ENCODE results near the gene KIR2DL3. TPM values are rescaled to one million over a fixed set of nuclear protein-coding genes. Genes with fewer than 3 reads are reported as not detected.

Gene KIR2DL3
- total RNA-seq, 2 experiments from 2014 or later: not detected

- no peak overlapping the region for H3K4me3 Mint-ChIP-seq
- peaks cover 16% of the 10 kb centered on the region for H3K4me1 Mint-ChIP-seq
- H3K27ac Mint-ChIP-seq: no peak overlapping the region
- no peaks in the 10 kb centered on the region for H3K36me3 Mint-ChIP-seq (ENCODE audit: low read depth)
- DNase-seq: no peak
- CTCF ChIA-PET: no interaction called here
- H3K27me3 Mint-ChIP-seq: peaks cover 18% of the 10 kb centered on the region
- POLR2A ChIA-PET: no interaction called here
- H3K9me3 Mint-ChIP-seq: no peaks in the 10 kb centered on the region
Observed at GRCh38 chr19:54791476-54791875, 53.2 kb downstream of the KIR2DL3 start.

GRCh38 chr19:54792814-54793213 lies 54.5 kb downstream of the KIR2DL3 start:
- POLR2A ChIA-PET: no interaction called here
- Mint-ChIP-seq H3K27me3 (peaks cover 26% of the 10 kb centered on the region), H3K9me3 (no peaks in the 10 kb centered on the region), H3K27ac (no peak overlapping the region), H3K4me3 (peak overlapping the region; percentile 59), H3K4me1 (peaks cover 16% of the 10 kb centered on the region), H3K36me3 (ENCODE audit: low read depth) (no peaks in the 10 kb centered on the region)
- DNase-seq: no peak
- CTCF ChIA-PET: no interaction called here

- no peak overlapping the region for H3K4me3 Mint-ChIP-seq
- CTCF ChIA-PET: no interaction called here
- no peaks in the 10 kb centered on the region for H3K36me3 Mint-ChIP-seq (ENCODE audit: low read depth)
- no peak for DNase-seq
- H3K27ac Mint-ChIP-seq: no peak overlapping the region
- POLR2A ChIA-PET: no interaction called here
- H3K4me1 Mint-ChIP-seq: peaks cover 16% of the 10 kb centered on the region
- H3K27me3 Mint-ChIP-seq: peaks cover 24% of the 10 kb centered on the region
- no peaks in the 10 kb centered on the region for H3K9me3 Mint-ChIP-seq
Observed at GRCh38 chr19:54795758-54796157, 57.4 kb downstream of the KIR2DL3 start.

Other genes starting within 250 kb of the KIR2DL3 start
- gene LAIR2, start 235.7 kb upstream of the KIR2DL3 start, total RNA-seq: 1 to 10 TPM; 2.4 to 3.8 TPM
- gene LILRA2, start 164.7 kb upstream of the KIR2DL3 start, total RNA-seq: not detected
- not detected for gene LILRA1, start 144.9 kb upstream of the KIR2DL3 start, total RNA-seq
- gene LILRB1, start 108.0 kb upstream of the KIR2DL3 start, total RNA-seq: under 1 TPM; 0.08 to 0.38 TPM
- gene LILRB4, start 75.5 kb upstream of the KIR2DL3 start, total RNA-seq: not detected
- gene KIR3DL3, start 14.1 kb upstream of the KIR2DL3 start, total RNA-seq: not detected
- not detected for gene KIR2DL1, start 31.3 kb downstream of the KIR2DL3 start, total RNA-seq
- gene KIR2DL4, start 65.1 kb downstream of the KIR2DL3 start, total RNA-seq: not detected
- under 1 TPM in 1 of 2 experiments, not detected in 1; 0.23 TPM for gene KIR3DL1, start 78.0 kb downstream of the KIR2DL3 start, total RNA-seq
- not detected for gene KIR2DS4, start 94.2 kb downstream of the KIR2DL3 start, total RNA-seq
- gene KIR3DL2, start 111.9 kb downstream of the KIR2DL3 start, total RNA-seq: 1 to 10 TPM in 1 of 2 experiments, under 1 TPM in 1; 0.75 to 1.1 TPM
- gene FCAR, start 135.7 kb downstream of the KIR2DL3 start, total RNA-seq: not detected
- not detected for gene NCR1, start 167.6 kb downstream of the KIR2DL3 start, total RNA-seq
- gene NLRP7, start 209.0 kb downstream of the KIR2DL3 start, total RNA-seq: not detected
- 10 to 100 TPM; 14.3 to 14.8 TPM for gene NLRP2, start 227.9 kb downstream of the KIR2DL3 start, total RNA-seq